Activated B cell treated with CpG ODN at 0.5 μM for 24 hours (primary cell): Measurements from ENCODE around the gene GVQW3. TPM values are rescaled to one million over a fixed set of nuclear protein-coding genes. Genes with fewer than 3 reads are reported as not detected.

ENCODE experiments used
- ATAC-seq: fragments of 200-7000 bp; cut with Tn5 transposase; one replicate; pipeline ENCODE4 v1.10.0; 2021; ENCODE audit warnings: low read depth, mild to moderate bottlenecking, moderate library complexity
- CTCF ChIA-PET: fragments of 350-600 bp; sonication (Branson Sonifier 250); formaldehyde crosslinking; loops from one replicate; lab custom pipeline; 2021; ENCODE audit warnings: antibody characterized with exemption; lab: Charles Lee
- POLR2A ChIA-PET: fragments of 350-600 bp; sonication (Branson Sonifier 250); formaldehyde crosslinking; loops from one replicate; lab custom pipeline; 2021; ENCODE audit warnings: antibody characterized with exemption; lab: Charles Lee
- DNase-seq: peaks from one replicate; pipeline ENCODE4 v3.0.0; 2022
- H3K27ac Mint-ChIP-seq: one replicate; pipeline ENCODE4 v1.8.0; 2020; ENCODE audit warnings: mixed read lengths
- H3K27me3 Mint-ChIP-seq: one replicate; pipeline ENCODE4 v1.8.0; 2021; ENCODE audit warnings: mixed read lengths
- H3K36me3 Mint-ChIP-seq: one replicate; pipeline ENCODE4 v1.8.0; 2021; ENCODE audit warnings: low read depth, mixed read lengths
- H3K4me1 Mint-ChIP-seq: one replicate; pipeline ENCODE4 v1.8.0; 2021; ENCODE audit warnings: mixed read lengths
- H3K4me3 Mint-ChIP-seq: one replicate; pipeline ENCODE4 v1.8.0; 2020; ENCODE audit warnings: mild to moderate bottlenecking, mixed read lengths
- H3K9me3 Mint-ChIP-seq: one replicate; pipeline ENCODE4 v1.8.0; 2020; ENCODE audit warnings: mixed read lengths
- CTCF ChIP-seq: fragments of 200-600 bp; IDR thresholded peaks from one replicate; pipeline ENCODE4 v1.8.0; 2022; ENCODE audit warnings: antibody characterized with exemption, mild to moderate bottlenecking
- intact Hi-C: fragments of 100-400 bp; cut with micrococcal nuclease; formaldehyde crosslinking; loops from one replicate; pipeline ENCODE4 v1.15.1; 2024
- total RNA-seq: library from RNA; stranded (reverse); gene quantifications from 2 replicates; pipeline ENCODE4 v1.2.3, GENCODE V29; 2022

The GVQW3 gene
- total RNA-seq, 1 donor from 2014 or later = 3.0 TPM

GRCh38 chr11:76361374-76361773 lies 19.7 kb upstream of the GVQW3 start:
- POLR2A ChIA-PET = no interaction called here
- Mint-ChIP-seq H3K4me3 (no peak overlapping the region), H3K9me3 (no peaks in the 10 kb centered on the region), H3K27me3 (no peaks in the 10 kb centered on the region), H3K4me1 (peaks cover 16% of the 10 kb centered on the region), H3K27ac (no peak overlapping the region), H3K36me3 (peaks cover 57% of the 10 kb centered on the region)
- ATAC-seq (no peak), DNase-seq (no peak)
- TF ChIP-seq CTCF = no peak
- CTCF ChIA-PET = no interaction called here
- intact Hi-C loops = no loop called here

GRCh38 chr11:76361776-76362175 lies 19.3 kb upstream of the GVQW3 start:
- DNase-seq (no peak), ATAC-seq (no peak)
- Mint-ChIP-seq H3K27me3 (no peaks in the 10 kb centered on the region), H3K4me3 (no peak overlapping the region), H3K27ac (no peak overlapping the region), H3K9me3 (no peaks in the 10 kb centered on the region), H3K4me1 (peaks cover 20% of the 10 kb centered on the region), H3K36me3 (peaks cover 57% of the 10 kb centered on the region)
- TF ChIP-seq CTCF = no peak
- ChIA-PET POLR2A (no interaction called here), CTCF (no interaction called here)
- intact Hi-C loops = no loop called here

- intact Hi-C loops = no loop called here
- Mint-ChIP-seq H3K4me1 (peaks cover 25% of the 10 kb centered on the region), H3K27ac (no peak overlapping the region), H3K36me3 (peaks cover 51% of the 10 kb centered on the region), H3K27me3 (no peaks in the 10 kb centered on the region), H3K4me3 (no peak overlapping the region), H3K9me3 (no peaks in the 10 kb centered on the region)
- TF ChIP-seq CTCF = no peak
- CTCF ChIA-PET = no interaction called here
- ATAC-seq = no peak
- no peak for DNase-seq
- POLR2A ChIA-PET = no interaction called here
Measured at GRCh38 chr11:76362716-76363115, 18.4 kb upstream of the GVQW3 start.

DNA sequence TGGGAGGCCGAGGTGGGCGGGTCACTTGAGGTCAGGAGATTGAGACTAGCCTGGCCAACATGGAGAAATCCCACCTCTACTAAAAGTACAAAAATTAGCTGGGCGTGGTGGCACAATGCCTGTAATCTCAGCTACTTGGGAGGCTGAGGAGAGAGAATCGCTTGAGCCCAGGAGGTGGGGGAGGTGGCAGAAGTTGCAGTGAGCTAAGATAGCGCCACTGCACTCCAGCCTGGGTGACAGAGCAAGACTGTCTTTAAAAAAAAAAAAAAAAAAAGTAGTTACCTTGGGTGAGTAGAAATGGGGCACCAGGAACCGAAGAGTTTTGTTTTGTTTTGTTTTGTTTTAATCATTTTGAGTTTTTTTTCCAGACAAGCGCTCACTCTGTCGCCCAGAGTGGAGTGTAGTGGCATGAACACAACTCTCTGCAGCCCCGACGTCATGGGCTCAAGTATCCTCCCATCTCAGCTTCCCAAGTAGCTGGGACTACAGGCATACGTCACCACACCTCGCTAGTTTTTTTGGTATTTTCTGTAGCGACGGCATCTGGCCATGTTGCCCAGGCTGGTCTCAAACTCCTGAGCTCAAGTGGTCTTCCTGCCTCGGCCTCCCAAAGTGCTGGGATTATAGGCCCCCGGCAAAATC lies 16.0 kb upstream of the GVQW3 start:
- TF ChIP-seq CTCF = no peak
- H3K4me1 Mint-ChIP-seq = peaks cover 47% of the 10 kb centered on the region
- peaks cover 32% of the 10 kb centered on the region for H3K36me3 Mint-ChIP-seq
- ChIA-PET POLR2A (no interaction called here), CTCF (no interaction called here)
- no peaks in the 10 kb centered on the region for H3K27me3 Mint-ChIP-seq
- no peak overlapping the region for H3K27ac Mint-ChIP-seq
- DNase-seq (no peak), ATAC-seq (no peak)
- H3K9me3 Mint-ChIP-seq = no peaks in the 10 kb centered on the region
- no peak overlapping the region for H3K4me3 Mint-ChIP-seq
- intact Hi-C loops = no loop called here

DNA sequence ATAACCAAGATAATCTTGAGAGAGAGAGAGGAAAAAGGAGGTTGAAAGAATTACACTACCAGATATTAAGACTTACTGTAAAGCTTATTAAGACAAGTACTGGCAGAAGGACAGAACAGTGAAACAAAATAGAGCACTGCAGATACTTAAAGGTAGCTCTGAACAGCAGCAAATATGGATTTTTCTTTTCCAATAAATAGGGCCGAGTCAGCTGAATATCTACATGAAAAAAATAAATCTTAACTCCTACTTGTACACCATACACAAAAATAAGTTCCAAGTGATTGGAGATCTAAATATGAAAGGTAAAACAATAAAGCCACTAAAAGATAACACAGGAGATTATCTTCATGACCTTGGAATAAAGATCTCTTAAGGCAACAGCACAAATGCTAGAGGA lies 12.6 kb upstream of the GVQW3 start:
- no peak overlapping the region for H3K4me3 Mint-ChIP-seq
- CTCF ChIA-PET = no interaction called here

More for the DNA sequence above, 12.6 kb upstream of the GVQW3 start:
- Mint-ChIP-seq H3K9me3 (no peaks in the 10 kb centered on the region), H3K27ac (no peak overlapping the region), H3K4me1 (peaks cover 63% of the 10 kb centered on the region), H3K36me3 (peaks cover 18% of the 10 kb centered on the region), H3K27me3 (no peaks in the 10 kb centered on the region)
- POLR2A ChIA-PET = no interaction called here
- TF ChIP-seq CTCF = no peak
- intact Hi-C loops = no loop called here
- ATAC-seq (no peak), DNase-seq (no peak)
